ENCODE measurements around the gene CLCN6. TPM values are rescaled to one million over a fixed set of nuclear protein-coding genes. Genes with fewer than 3 reads are reported as not detected.

CLCN6 gene
- total RNA-seq, 1 donor from 2014 or later, result 33.7 TPM

DNA sequence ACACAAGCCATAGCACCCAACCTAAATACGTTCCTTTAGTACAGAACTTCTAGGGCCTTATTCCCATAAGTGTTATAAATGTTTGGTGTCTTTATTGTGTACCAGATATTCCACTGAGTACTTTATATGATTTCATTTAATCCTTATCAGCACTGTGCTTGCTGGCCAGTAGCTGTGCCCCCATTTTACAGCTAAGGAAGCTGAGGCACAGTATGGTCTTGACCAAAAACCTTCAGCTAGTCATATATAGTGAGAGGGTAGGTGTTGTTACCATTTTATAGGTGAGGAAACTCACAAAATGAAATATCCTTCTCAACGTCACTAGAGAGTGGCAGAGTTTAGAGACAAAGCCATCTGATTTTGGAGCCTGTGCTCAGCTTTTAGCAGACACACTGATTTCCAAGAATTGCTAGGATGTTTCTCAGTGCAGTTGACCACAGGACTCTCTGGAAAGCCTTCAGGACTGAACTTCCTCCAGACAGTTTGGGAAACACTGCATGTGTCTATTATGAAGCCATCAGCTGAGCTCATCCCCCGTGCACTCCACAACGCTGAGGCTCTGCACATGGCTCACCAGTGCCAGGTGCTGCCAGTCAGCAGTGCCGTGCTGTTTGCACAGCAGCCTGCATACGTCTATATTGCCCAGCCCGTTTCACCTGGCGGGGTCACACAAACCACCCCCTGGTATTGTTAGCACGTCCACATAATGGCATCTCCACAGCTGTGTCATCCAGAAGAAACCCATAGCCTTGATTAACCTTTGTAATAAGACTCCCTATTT lies 26.1 kb downstream of the CLCN6 start:
- Histone ChIP-seq H3K9me3 (no peaks in the 10 kb centered on the region), H3K27ac (no peak overlapping the region), H3K4me1 (no peaks in the 10 kb centered on the region), H3K36me3 (peaks cover 98% of the 10 kb centered on the region), H3K4me3 (no peak overlapping the region), H3K27me3 (no peaks in the 10 kb centered on the region)
- DNase-seq (no peak), ATAC-seq (peak; percentile 27)
- TF ChIP-seq, protein P1, sequence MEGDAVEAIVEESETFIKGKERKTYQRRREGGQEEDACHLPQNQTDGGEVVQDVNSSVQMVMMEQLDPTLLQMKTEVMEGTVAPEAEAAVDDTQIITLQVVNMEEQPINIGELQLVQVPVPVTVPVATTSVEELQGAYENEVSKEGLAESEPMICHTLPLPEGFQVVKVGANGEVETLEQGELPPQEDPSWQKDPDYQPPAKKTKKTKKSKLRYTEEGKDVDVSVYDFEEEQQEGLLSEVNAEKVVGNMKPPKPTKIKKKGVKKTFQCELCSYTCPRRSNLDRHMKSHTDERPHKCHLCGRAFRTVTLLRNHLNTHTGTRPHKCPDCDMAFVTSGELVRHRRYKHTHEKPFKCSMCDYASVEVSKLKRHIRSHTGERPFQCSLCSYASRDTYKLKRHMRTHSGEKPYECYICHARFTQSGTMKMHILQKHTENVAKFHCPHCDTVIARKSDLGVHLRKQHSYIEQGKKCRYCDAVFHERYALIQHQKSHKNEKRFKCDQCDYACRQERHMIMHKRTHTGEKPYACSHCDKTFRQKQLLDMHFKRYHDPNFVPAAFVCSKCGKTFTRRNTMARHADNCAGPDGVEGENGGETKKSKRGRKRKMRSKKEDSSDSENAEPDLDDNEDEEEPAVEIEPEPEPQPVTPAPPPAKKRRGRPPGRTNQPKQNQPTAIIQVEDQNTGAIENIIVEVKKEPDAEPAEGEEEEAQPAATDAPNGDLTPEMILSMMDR (IDR thresholded peaks at IDR 0.05), result no peak
- intact Hi-C loops (cut with DNase I), result no loop called here

DNA sequence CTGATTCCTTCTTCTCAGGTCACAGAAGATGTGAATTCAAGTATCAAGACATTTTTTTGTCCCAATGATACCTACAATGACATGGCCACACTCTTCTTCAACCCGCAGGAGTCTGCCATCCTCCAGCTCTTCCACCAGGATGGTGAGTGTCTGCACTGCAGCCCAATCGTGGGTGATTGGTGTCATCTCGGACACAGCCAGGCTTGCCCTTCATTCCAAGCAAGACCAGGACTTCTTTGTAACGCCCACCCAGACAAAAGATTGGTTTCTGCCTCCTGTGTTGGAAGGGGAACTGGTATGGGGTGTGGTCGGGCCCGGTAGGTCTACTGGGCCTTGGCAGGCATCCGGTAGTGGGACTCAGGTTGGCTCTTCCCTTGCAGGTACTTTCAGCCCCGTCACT lies 27.5 kb downstream of the CLCN6 start:
- Histone ChIP-seq H3K36me3 (peaks cover 98% of the 10 kb centered on the region), H3K4me3 (no peak overlapping the region), H3K9me3 (no peaks in the 10 kb centered on the region), H3K4me1 (no peaks in the 10 kb centered on the region), H3K27ac (no peak overlapping the region), H3K27me3 (no peaks in the 10 kb centered on the region)
- ATAC-seq (no peak), DNase-seq (no peak)
- TF ChIP-seq, protein P1 (IDR thresholded peaks at IDR 0.05), result no peak
- intact Hi-C loops (cut with DNase I), result no loop called here

DNA sequence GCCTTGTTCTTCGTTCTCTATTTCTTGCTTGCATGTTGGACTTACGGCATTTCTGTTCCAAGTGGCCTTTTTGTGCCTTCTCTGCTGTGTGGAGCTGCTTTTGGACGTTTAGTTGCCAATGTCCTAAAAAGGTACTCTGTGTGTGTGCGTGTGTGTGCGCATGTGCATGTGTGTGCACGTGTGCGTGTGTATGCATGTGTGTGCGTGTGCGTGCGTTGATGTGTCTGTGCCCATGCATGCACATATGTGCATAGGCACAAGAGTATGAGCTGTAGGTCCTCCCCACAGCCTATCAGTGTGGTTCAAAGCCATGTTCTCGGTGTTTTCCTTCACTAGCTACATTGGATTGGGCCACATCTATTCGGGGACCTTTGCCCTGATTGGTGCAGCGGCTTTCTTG lies 27.9 kb downstream of the CLCN6 start:
- Histone ChIP-seq H3K36me3 (peaks cover 98% of the 10 kb centered on the region), H3K27me3 (no peaks in the 10 kb centered on the region), H3K27ac (no peak overlapping the region), H3K4me1 (no peaks in the 10 kb centered on the region), H3K4me3 (no peak overlapping the region), H3K9me3 (no peaks in the 10 kb centered on the region)
- ATAC-seq (no peak), DNase-seq (no peak)
- TF ChIP-seq, protein P1 (IDR thresholded peaks at IDR 0.05), result no peak
- intact Hi-C loops (cut with DNase I), result no loop called here

DNA sequence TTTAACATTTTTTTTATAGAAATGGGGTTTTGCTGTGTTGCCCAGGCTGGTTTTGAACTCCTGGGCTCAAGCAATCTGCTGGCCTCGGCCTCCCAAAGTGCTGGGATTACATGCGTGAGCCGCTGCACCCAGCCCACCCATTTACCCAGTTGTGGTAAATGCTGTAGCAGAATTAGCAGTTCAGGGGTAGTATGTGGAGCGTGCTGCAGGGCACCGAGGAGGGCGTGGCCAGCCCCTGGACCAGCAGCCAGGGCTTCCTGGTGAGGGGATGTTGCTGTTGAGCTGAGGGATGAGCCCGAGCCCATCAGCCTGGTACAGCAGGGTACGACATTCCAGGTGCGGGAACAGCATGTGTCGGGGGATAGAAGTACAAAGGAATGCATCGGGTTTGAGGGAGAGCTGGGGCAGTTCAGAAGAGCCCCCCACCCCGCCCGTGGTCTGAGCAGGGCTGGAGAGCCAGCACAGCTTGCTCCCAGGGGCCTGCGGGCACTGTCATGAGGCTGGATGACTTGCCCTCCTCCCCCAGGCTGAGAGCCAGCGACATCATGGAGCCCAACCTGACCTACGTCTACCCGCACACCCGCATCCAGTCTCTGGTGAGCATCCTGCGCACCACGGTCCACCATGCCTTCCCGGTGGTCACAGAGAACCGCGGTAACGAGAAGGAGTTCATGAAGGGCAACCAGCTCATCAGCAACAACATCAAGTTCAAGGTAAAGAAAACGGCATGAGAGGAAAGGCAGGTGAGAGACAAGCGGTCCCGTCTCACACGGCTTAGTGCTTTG lies 29.6 kb downstream of the CLCN6 start:
- Histone ChIP-seq H3K36me3 (peaks cover 99% of the 10 kb centered on the region), H3K27ac (no peak overlapping the region), H3K27me3 (no peaks in the 10 kb centered on the region), H3K9me3 (no peaks in the 10 kb centered on the region), H3K4me3 (no peak overlapping the region), H3K4me1 (no peaks in the 10 kb centered on the region)
- no peak for ATAC-seq
- intact Hi-C loops (cut with DNase I), result loop anchor here (5.0 kb wide), 1 partner anchor 57 kb away; no protein-coding TSS in a partner anchor
- TF ChIP-seq, protein P1 (IDR thresholded peaks at IDR 0.05), result no peak
- no peak for DNase-seq

DNA sequence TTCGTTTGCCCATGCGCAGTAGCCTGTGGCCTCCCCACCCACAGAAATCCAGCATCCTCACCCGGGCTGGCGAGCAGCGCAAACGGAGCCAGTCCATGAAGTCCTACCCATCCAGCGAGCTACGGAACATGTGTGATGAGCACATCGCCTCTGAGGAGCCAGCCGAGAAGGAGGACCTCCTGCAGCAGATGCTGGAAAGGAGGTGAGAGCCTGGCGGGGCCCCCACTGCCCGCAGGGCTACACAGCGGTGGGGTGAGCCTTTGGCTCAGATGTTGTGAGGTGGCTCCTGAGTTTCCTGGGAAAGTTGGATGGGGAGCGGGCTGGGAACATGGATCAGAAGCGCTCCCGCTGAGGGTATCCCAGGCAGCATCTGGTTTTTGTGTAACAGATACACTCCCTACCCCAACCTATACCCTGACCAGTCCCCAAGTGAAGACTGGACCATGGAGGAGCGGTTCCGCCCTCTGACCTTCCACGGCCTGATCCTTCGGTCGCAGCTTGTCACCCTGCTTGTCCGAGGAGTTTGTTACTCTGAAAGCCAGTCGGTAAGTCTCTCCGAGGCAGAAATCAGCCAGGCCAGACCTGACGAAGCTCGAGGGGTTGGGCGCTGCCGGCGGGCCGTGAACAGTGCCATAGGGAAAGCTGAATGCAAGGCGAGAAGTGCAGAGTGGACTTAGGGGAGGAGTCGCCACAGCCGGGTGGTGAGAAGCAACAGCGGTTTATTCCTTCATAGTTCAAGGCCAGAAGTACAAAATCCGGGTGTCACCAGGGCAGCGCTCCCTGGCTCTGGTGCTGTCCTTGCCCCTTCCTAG lies 31.2 kb downstream of the CLCN6 start:
- peaks cover 100% of the 10 kb centered on the region for H3K36me3 ChIP-seq

More for the DNA sequence above, 31.2 kb downstream of the CLCN6 start:
- ATAC-seq (no peak), DNase-seq (no peak)
- intact Hi-C loops (cut with DNase I), result loop anchor here (5.0 kb wide), 1 partner anchor 55 kb away; no protein-coding TSS in a partner anchor
- Histone ChIP-seq H3K4me1 (no peaks in the 10 kb centered on the region), H3K9me3 (no peaks in the 10 kb centered on the region), H3K4me3 (no peak overlapping the region), H3K27ac (no peak overlapping the region), H3K27me3 (no peaks in the 10 kb centered on the region)
- TF ChIP-seq, protein P1 (IDR thresholded peaks at IDR 0.05), result no peak
